ENCODE results near the gene NECTIN2.

GRCh38 chr19:44856421-44857083 is 10.5 kb downstream of the NECTIN2 start:
- no peak for TF ChIP-seq EP300 (IDR thresholded peaks at IDR 0.05)
- TF ChIP-seq CTCF (IDR thresholded peaks at IDR 0.05) = no peak
